Measurements from ENCODE around the gene RTN4R. TPM values are rescaled to one million over a fixed set of nuclear protein-coding genes. Genes with fewer than 3 reads are reported as not detected.

Gene RTN4R
- polyA plus RNA-seq, 1 experiment = 0.16 TPM

DNA sequence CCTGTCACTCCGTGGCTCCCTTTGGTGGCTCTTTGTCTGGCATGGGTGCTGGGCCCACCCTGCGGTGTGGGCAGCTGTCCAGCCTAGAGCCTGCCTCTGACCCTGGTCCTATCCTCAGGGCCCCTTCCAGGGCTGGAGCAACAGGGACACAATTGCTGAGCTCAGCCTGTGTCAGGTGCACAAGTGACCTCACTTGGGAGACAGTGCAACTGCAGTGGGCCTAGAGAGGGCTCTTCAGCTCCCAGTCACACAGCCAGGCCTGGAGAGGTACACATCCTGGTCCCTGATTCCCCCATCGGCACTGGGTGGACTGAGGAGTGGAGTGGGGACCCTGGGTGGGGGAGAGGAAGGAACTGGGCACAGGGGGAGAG, 43.9 kb downstream of the RTN4R start:
- CTCF ChIA-PET = no interaction called here
- Histone ChIP-seq H3K9me3 (ENCODE audit: control insufficient read depth, insufficient read depth, low read length) (peaks cover 19% of the 10 kb centered on the region), H3K27ac (ENCODE audit: low read depth, low read length) (no peak overlapping the region), H3K27me3 (ENCODE audit: control insufficient read depth, insufficient read depth, low read length) (peaks cover 28% of the 10 kb centered on the region), H3K4me3 (ENCODE audit: low read depth, low read length) (no peak overlapping the region)
- TF ChIP-seq CTCF (IDR thresholded peaks at IDR 0.05; ENCODE audit: low read depth, low read length) = no peak
- no peak for DNase-seq (ENCODE audit: low read depth, low spot score)
- POLR2A ChIA-PET = no interaction called here

GRCh38 chr22:20223421-20224255, 44.5 kb downstream of the RTN4R start:
- ChIA-PET CTCF (no interaction called here), POLR2A (no interaction called here)
- Histone ChIP-seq H3K4me3 (ENCODE audit: low read depth, low read length) (no peak overlapping the region), H3K27ac (ENCODE audit: low read depth, low read length) (no peak overlapping the region), H3K27me3 (ENCODE audit: control insufficient read depth, insufficient read depth, low read length) (peaks cover 23% of the 10 kb centered on the region), H3K9me3 (ENCODE audit: control insufficient read depth, insufficient read depth, low read length) (peaks cover 21% of the 10 kb centered on the region)
- no peak for DNase-seq (ENCODE audit: low read depth, low spot score)
- no peak for TF ChIP-seq CTCF (IDR thresholded peaks at IDR 0.05; ENCODE audit: low read depth, low read length)

- Histone ChIP-seq H3K9me3 (ENCODE audit: control insufficient read depth, insufficient read depth, low read length) (peaks cover 21% of the 10 kb centered on the region), H3K4me3 (ENCODE audit: low read depth, low read length) (no peak overlapping the region), H3K27me3 (ENCODE audit: control insufficient read depth, insufficient read depth, low read length) (peaks cover 20% of the 10 kb centered on the region), H3K27ac (ENCODE audit: low read depth, low read length) (no peak overlapping the region)
- ChIA-PET POLR2A (no interaction called here), CTCF (no interaction called here)
- TF ChIP-seq CTCF (IDR thresholded peaks at IDR 0.05; ENCODE audit: low read depth, low read length) = no peak
- DNase-seq (ENCODE audit: low read depth, low spot score) = no peak
Observed at GRCh38 chr22:20222764-20223420, 45.2 kb downstream of the RTN4R start.

DNA sequence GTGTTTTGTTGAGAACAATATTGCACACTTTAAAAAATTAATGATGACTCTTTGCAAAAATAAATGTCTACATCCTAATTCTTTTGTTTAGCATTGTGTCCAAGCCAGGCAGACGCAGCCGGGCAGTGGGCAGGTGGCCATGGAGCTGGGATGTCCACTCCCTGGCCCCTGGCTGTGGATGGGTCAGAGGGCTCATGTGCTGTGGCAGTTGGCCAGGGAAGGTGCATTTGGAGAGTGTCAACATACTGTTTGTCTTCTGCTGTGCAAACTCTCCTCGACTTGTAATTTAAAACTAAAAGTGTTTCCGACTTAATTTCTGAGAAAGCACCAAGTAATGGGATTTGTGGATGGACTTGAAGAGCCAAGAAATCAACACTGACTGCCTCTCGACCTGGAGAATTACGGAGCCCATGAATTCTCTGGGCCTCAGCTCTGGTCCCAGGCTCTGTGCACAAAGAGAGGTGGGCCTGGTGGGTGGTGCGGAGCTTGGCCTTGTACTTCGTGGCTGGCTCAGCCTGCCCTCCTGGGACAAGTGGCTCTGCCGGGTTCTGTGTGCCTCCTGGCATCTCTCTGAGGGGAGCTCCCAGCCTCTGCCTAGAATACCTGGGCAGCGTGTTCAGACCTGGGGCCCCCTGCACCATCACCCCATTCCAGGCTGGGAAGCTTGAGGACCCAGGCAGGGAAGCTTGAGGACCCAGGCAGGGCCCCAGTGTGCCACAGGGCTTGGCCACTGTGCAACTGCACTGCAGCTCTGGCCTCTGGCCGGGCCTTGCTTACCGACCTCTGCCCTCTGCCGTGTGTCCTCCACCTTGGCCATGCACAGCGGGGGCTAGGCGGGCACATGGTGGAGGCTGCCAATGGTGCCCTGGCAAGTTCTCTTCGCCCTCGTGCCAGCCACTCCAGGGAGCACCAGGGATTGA, 46.4 kb downstream of the RTN4R start:
- CTCF ChIA-PET = no interaction called here
- H3K27ac ChIP-seq (ENCODE audit: low read depth, low read length) = no peak overlapping the region

More for the DNA sequence above, 46.4 kb downstream of the RTN4R start:
- DNase-seq (ENCODE audit: low read depth, low spot score) = no peak
- POLR2A ChIA-PET = no interaction called here
- Histone ChIP-seq H3K27me3 (ENCODE audit: control insufficient read depth, insufficient read depth, low read length) (peaks cover 23% of the 10 kb centered on the region), H3K9me3 (ENCODE audit: control insufficient read depth, insufficient read depth, low read length) (peaks cover 21% of the 10 kb centered on the region), H3K4me3 (ENCODE audit: low read depth, low read length) (no peak overlapping the region)
- no peak for TF ChIP-seq CTCF (IDR thresholded peaks at IDR 0.05; ENCODE audit: low read depth, low read length)

Data from AG04450 (cell line).